PFSK-1 (cell line): ENCODE data around the gene SLX1A.

Experiments
- FOXP2 ChIP-seq: optimal IDR thresholded peaks from 2 replicates; pipeline ENCODE3; 2011; ENCODE audit warnings: borderline replicate concordance, control low read depth, inconsistent platforms; ENCODE audit not compliant: insufficient read depth; ENCODE audit errors: extremely low read length, extremely low read depth
- POLR2AphosphoS5 ChIP-seq: IDR thresholded peaks from 2 replicates; pipeline ENCODE4 v1.6.1; 2012; ENCODE audit warnings: low read depth, mild to moderate bottlenecking, control low read depth, low read length, moderate library complexity
- SIN3A ChIP-seq: IDR thresholded peaks from 2 replicates; pipeline ENCODE4 v1.6.1; 2012; ENCODE audit warnings: mild to moderate bottlenecking, low read length, moderate library complexity, borderline replicate concordance; ENCODE audit not compliant: insufficient read depth
- TAF1 ChIP-seq: IDR thresholded peaks from 2 replicates; pipeline ENCODE4 v1.6.1; 2012; ENCODE audit warnings: low read length, control low read depth, borderline replicate concordance; ENCODE audit not compliant: insufficient read depth
- TF ChIP-seq, protein P1 (sequence below), 2 experiments: IDR thresholded peaks; 2 replicates each; pipeline versions ENCODE4 v1.6.1 to v1.8.0; 2011 to 2012; ENCODE audit warnings: low read depth in 2 of 2, low read length in 2 of 2, control low read depth in 1 of 2, inconsistent platforms in 1 of 2, mild to moderate bottlenecking in 1 of 2, moderate library complexity in 1 of 2; ENCODE audit not compliant: insufficient read depth in 1 of 2

Gene SLX1A

DNA sequence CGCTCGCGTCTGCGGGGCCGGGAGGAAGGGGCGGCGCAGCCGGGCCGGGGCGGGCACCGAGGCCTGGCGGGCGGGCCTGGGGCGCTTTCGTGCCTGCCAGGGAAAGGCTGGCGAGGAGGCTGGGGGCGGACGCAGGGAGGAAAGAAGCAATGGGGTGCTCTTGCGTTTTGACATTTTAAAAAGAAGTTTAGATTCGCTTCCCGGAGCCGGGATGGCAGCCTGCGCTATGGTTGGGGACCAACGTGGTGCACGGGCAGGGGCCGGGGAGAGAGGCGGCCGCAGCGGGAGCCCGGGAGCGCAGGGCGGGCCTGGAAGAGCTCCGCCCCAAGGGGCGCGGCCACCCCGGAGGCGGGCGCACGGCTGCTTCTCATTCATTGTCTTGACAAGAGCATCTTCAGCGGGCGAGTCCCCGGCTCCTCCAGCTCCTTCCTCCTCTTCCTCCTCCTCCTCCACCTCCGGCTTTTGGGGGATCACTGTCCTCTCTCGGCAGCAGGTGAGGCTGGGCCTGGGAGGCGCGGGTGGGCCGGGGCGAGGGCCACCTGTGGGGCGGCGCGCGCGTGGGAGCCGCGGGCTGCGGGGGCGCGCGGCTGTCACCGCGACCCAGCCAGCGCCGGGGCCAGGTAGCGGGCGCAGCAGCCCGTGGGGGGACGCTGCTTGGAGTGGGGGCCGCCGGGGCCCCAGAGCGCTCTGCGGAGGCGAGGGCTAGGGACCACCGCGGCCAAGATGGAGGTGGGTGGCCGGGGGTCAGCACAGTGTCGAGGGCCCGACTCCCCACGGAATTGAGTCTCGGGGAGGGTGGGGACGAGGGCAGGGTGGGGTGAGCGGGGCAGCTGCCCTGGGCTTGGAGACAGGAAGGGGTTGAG, 10.2 kb upstream of the SLX1A start, which contains the start of gene CORO1A:
TSS of gene CORO1A (plus strand) at position 370 of the 863 bp plus-strand sequence. CDS start 1,608 bp downstream, outside the sequence.
- TF ChIP-seq TAF1 (0 out of 2 replicates have a peak, but pooled peaks have one; percentile 54), SIN3A (no peak), POLR2AphosphoS5 (peak; percentile 53; the same call in 1 of the 2 replicates)
- TF ChIP-seq, protein P1, sequence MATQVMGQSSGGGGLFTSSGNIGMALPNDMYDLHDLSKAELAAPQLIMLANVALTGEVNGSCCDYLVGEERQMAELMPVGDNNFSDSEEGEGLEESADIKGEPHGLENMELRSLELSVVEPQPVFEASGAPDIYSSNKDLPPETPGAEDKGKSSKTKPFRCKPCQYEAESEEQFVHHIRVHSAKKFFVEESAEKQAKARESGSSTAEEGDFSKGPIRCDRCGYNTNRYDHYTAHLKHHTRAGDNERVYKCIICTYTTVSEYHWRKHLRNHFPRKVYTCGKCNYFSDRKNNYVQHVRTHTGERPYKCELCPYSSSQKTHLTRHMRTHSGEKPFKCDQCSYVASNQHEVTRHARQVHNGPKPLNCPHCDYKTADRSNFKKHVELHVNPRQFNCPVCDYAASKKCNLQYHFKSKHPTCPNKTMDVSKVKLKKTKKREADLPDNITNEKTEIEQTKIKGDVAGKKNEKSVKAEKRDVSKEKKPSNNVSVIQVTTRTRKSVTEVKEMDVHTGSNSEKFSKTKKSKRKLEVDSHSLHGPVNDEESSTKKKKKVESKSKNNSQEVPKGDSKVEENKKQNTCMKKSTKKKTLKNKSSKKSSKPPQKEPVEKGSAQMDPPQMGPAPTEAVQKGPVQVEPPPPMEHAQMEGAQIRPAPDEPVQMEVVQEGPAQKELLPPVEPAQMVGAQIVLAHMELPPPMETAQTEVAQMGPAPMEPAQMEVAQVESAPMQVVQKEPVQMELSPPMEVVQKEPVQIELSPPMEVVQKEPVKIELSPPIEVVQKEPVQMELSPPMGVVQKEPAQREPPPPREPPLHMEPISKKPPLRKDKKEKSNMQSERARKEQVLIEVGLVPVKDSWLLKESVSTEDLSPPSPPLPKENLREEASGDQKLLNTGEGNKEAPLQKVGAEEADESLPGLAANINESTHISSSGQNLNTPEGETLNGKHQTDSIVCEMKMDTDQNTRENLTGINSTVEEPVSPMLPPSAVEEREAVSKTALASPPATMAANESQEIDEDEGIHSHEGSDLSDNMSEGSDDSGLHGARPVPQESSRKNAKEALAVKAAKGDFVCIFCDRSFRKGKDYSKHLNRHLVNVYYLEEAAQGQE (IDR thresholded peaks at IDR 0.05; ENCODE audit: insufficient read depth in 1 of 2, low read depth in 2 of 2, low read length in 2 of 2): no peak

GRCh38 chr16:30184096-30184890, 9.4 kb upstream of the SLX1A start:
- TF ChIP-seq POLR2AphosphoS5: no peak
- no peak for TF ChIP-seq FOXP2
- TF ChIP-seq, protein P1 (IDR thresholded peaks at IDR 0.05; ENCODE audit: insufficient read depth in 1 of 2, low read depth in 2 of 2, low read length in 2 of 2): no peak
- no peak for TF ChIP-seq TAF1
- no peak for TF ChIP-seq SIN3A

DNA sequence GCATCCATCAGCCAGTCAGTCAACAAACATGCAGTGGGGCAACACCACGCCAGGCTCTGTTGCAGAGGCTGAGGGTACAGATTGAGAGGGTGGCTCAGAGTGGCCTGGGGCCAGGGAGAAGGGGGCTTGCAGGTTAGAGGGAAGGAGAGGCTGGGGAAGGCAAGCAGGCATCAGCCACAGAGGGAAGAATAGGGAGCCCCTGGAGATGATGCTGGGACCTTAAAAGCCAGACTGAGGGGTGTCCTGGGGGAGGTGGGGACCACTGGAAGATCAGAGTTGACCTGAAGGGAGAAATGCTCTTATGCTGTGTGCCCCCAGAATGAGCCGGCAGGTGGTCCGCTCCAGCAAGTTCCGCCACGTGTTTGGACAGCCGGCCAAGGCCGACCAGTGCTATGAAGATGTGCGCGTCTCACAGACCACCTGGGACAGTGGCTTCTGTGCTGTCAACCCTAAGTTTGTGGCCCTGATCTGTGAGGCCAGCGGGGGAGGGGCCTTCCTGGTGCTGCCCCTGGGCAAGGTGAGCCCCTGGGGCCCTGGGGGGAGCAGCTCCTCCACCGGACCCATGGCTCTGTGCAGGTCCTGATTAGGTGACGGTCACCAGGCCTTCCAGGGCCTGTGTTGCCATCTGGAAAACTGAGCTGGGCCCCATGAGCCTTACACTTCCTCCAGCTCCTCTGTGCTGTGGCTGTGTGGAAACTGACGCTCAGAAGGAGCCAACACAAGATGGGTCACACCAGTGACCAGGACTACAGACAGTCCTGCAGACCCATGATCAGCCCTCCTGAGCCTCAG, 8.6 kb upstream of the SLX1A start:
- TF ChIP-seq POLR2AphosphoS5 (no peak), FOXP2 (no peak), SIN3A (no peak), TAF1 (no peak)
- TF ChIP-seq, protein P1 (IDR thresholded peaks at IDR 0.05; ENCODE audit: insufficient read depth in 1 of 2, low read depth in 2 of 2, low read length in 2 of 2): no peak

DNA sequence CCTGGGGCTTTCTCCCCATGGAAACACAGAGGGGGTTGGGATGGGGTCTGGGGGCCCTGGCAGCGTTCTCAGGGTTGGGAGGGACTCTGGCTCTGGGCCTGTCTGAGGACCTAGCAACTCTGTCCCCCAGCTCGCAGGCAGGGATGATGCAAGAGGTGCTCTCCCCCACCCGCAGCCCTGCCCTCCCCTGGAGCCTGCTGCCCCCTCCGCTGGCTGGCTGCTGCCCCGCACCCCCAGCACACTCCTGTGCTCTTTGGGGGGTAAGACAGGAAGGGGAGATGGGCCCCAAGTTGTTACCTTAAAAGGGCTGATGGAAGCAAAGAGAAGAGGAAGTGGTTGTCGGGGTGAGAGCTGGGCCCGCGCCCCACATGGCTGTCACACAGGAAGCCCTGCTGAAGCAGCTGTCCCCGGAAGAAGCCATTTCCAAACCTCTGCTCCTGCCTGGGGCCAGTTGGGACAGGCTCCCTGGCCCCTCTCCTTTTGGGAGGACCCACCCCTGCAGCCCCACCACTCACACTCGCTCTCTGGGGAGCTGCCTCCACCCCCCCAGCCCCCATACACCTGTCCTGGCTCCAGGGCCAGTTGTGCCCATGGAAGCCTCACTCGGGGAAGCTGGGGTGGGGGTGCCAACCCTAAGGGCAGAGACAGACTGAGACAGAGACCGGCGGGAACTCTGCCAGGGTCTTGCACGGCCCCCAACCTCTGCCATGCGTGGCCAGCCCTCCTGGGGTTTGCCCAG, 7.8 kb upstream of the SLX1A start:
- no peak for TF ChIP-seq SIN3A
- TF ChIP-seq FOXP2: no peak
- TF ChIP-seq, protein P1 (IDR thresholded peaks at IDR 0.05; ENCODE audit: insufficient read depth in 1 of 2, low read depth in 2 of 2, low read length in 2 of 2): no peak
- no peak for TF ChIP-seq POLR2AphosphoS5
- TF ChIP-seq TAF1: no peak
